Coronary artery (tissue), 2 donors: ENCODE data around the gene COX6B1.
"Not testable (repeated sequence)": the region's sequence is repeated elsewhere in the genome, so short reads cannot be mapped to it uniquely, and the experiment has no call there.

Source experiments
- DNase-seq: peaks from one replicate; pipeline ENCODE4 v3.0.0-alpha.2; 2017; ENCODE audit warnings: low spot score
- H3K27ac ChIP-seq, 2 donors: fragments of 200-600 bp; sonication (generic); one replicate each; pipeline ENCODE4 v1.5.1; 2016 to 2019
- H3K4me3 ChIP-seq: fragments of 200-600 bp; sonication (generic); 2 replicates; pipeline ENCODE4 v1.5.1; 2016; ENCODE audit warnings: mild to moderate bottlenecking, moderate library complexity
- CTCF ChIP-seq: fragments of 200-600 bp; sonication (generic); IDR thresholded peaks from one replicate; pipeline ENCODE4 v1.5.1; 2019; ENCODE audit warnings: antibody characterized with exemption

Gene COX6B1

GRCh38 chr19:35675589-35676140 is 27.5 kb downstream of the COX6B1 start:
- no peak for DNase-seq
- Histone ChIP-seq H3K27ac (no peak overlapping the region), H3K4me3 (no peak overlapping the region)
- TF ChIP-seq CTCF = no peak

- no peak overlapping the region for H3K27ac ChIP-seq
- TF ChIP-seq CTCF = no peak
- DNase-seq = no peak
- H3K4me3 ChIP-seq = no peak overlapping the region
Measured at GRCh38 chr19:35689836-35690235, 41.7 kb downstream of the COX6B1 start.

- H3K27ac ChIP-seq, H3K4me3 ChIP-seq, DNase-seq: not testable (repeated sequence)
Measured at GRCh38 chr19:35691106-35691505, 43.0 kb downstream of the COX6B1 start.

GRCh38 chr19:35692010-35692409 is 43.9 kb downstream of the COX6B1 start:
- no peak for TF ChIP-seq CTCF
- no peak overlapping the region for H3K27ac ChIP-seq
- H3K4me3 ChIP-seq = no peak overlapping the region
- DNase-seq = no peak

- no peak overlapping the region for H3K27ac ChIP-seq
- H3K4me3 ChIP-seq = no peak overlapping the region
- TF ChIP-seq CTCF = no peak
- no peak for DNase-seq
Measured at GRCh38 chr19:35693422-35693821, 45.3 kb downstream of the COX6B1 start.

GRCh38 chr19:35693835-35694599 is 45.9 kb downstream of the COX6B1 start:
- peak; percentile 88 for TF ChIP-seq CTCF
- peak; percentile 82 for DNase-seq
- no peak overlapping the region for H3K4me3 ChIP-seq
- H3K27ac ChIP-seq = no peak overlapping the region

GRCh38 chr19:35695895-35696422 is 47.8 kb downstream of the COX6B1 start:
- no peak for DNase-seq
- TF ChIP-seq CTCF = no peak
- H3K27ac ChIP-seq = no peak overlapping the region
- H3K4me3 ChIP-seq = no peak overlapping the region
